GM23338 (cell line): ENCODE data around the gene SIM1. TPM values are rescaled to one million over a fixed set of nuclear protein-coding genes. Genes with fewer than 3 reads are reported as not detected.

Experiments used
- ATAC-seq: fragments of 200-7000 bp; cut with Tn5 transposase; 3 replicates; pipeline ENCODE4 v1.9.1; 2020
- DNase-seq: peaks from one replicate; pipeline ENCODE4 v3.0.0-alpha.2; 2015; ENCODE audit warnings: low spot score
- H2AFZ ChIP-seq: fragments of 200-600 bp; sonication (generic); 2 replicates; pipeline ENCODE4 v1.8.0; 2016; ENCODE audit warnings: antibody characterized with exemption, mild to moderate bottlenecking, moderate library complexity
- H3F3A ChIP-seq: fragments of 200-600 bp; sonication (generic); replicated peaks from 2 replicates; pipeline ENCODE4 v1.8.0; 2017; ENCODE audit warnings: antibody characterized with exemption, mixed run types, low read depth
- H3K27ac ChIP-seq: fragments of 200-600 bp; sonication (generic); 2 replicates; pipeline ENCODE4 v1.6.1; 2016; ENCODE audit warnings: low read depth
- H3K27me3 ChIP-seq: fragments of 200-600 bp; sonication (generic); 2 replicates; pipeline ENCODE4 v1.8.0; 2016; ENCODE audit warnings: mild to moderate bottlenecking, mixed run types, moderate library complexity; ENCODE audit not compliant: insufficient read depth
- H3K36me3 ChIP-seq: fragments of 200-600 bp; sonication (generic); 2 replicates; pipeline ENCODE4 v1.8.0; 2016; ENCODE audit warnings: mild to moderate bottlenecking; ENCODE audit not compliant: insufficient read depth
- H3K4me1 ChIP-seq: fragments of 200-600 bp; sonication (generic); 2 replicates; pipeline ENCODE4 v1.8.0; 2016; ENCODE audit warnings: mild to moderate bottlenecking, moderate library complexity; ENCODE audit not compliant: insufficient read depth
- H3K4me2 ChIP-seq: fragments of 200-600 bp; sonication (generic); 2 replicates; pipeline ENCODE4 v1.7.1; 2017; ENCODE audit warnings: mixed run types
- H3K4me3 ChIP-seq: fragments of 200-600 bp; sonication (generic); 2 replicates; pipeline ENCODE4 v1.6.1; 2016; ENCODE audit warnings: mixed run types
- H3K79me2 ChIP-seq: fragments of 200-600 bp; sonication (generic); replicated peaks from 2 replicates; pipeline ENCODE4 v1.8.0; 2017; ENCODE audit warnings: mild to moderate bottlenecking; ENCODE audit not compliant: insufficient read depth
- H3K9me2 ChIP-seq: fragments of 200-600 bp; sonication (generic); 2 replicates; pipeline ENCODE4 v1.8.0; 2017; ENCODE audit not compliant: insufficient read depth
- H4K20me1 ChIP-seq: fragments of 200-600 bp; sonication (generic); replicated peaks from 2 replicates; pipeline ENCODE4 v1.8.0; 2017; ENCODE audit warnings: mild to moderate bottlenecking; ENCODE audit not compliant: insufficient read depth
- H3K27ac Mint-ChIP-seq: 2 replicates; pipeline ENCODE4 v1.8.0; 2020; ENCODE audit warnings: inconsistent platforms, mild to moderate bottlenecking, moderate library complexity, mixed read lengths
- H3K27me3 Mint-ChIP-seq: 3 replicates; pipeline ENCODE4 v1.8.0; 2022; ENCODE audit warnings: low read depth, mild to moderate bottlenecking, moderate library complexity, mixed read lengths, inconsistent platforms; ENCODE audit not compliant: insufficient read depth, poor library complexity
- H3K36me3 Mint-ChIP-seq: 3 replicates; pipeline ENCODE4 v1.8.0; 2021; ENCODE audit warnings: low read depth, mild to moderate bottlenecking, inconsistent platforms, moderate library complexity, mixed read lengths
- H3K4me1 Mint-ChIP-seq: 3 replicates; pipeline ENCODE4 v1.8.0; 2020; ENCODE audit warnings: mild to moderate bottlenecking, inconsistent platforms, mixed read lengths
- H3K4me3 Mint-ChIP-seq: 3 replicates; pipeline ENCODE4 v1.8.0; 2021; ENCODE audit warnings: moderate library complexity, mild to moderate bottlenecking, inconsistent platforms, mixed read lengths
- H3K9me3 Mint-ChIP-seq: 3 replicates; pipeline ENCODE4 v1.8.0; 2020; ENCODE audit warnings: moderate library complexity, mild to moderate bottlenecking, inconsistent platforms, mixed read lengths
- CREB1 ChIP-seq: fragments of 250-450 bp; sonication (Bioruptor Pico); IDR thresholded peaks from 2 replicates; pipeline ENCODE4 v1.5.0; 2020; ENCODE audit warnings: low read depth, mild to moderate bottlenecking, moderate library complexity
- EZH2phosphoT487 ChIP-seq: fragments of 200-600 bp; sonication (generic); IDR thresholded peaks from one replicate; pipeline ENCODE4 v1.8.1; 2018; ENCODE audit warnings: antibody characterized with exemption; ENCODE audit not compliant: unreplicated experiment
- JUNB ChIP-seq: IDR thresholded peaks from one replicate; pipeline ENCODE4 v1.6.1; 2016; ENCODE audit warnings: antibody characterized with exemption; ENCODE audit not compliant: unreplicated experiment
- POLR2AphosphoS5 ChIP-seq: IDR thresholded peaks from 2 replicates; pipeline ENCODE4 v1.6.1; 2016; ENCODE audit warnings: antibody characterized with exemption, low read depth
- REST ChIP-seq: IDR thresholded peaks from one replicate; pipeline ENCODE4 v1.6.1; 2018; ENCODE audit warnings: antibody characterized with exemption; ENCODE audit not compliant: unreplicated experiment
- ZNF114 ChIP-seq: fragments of 250-450 bp; sonication (Bioruptor Pico); IDR thresholded peaks from 2 replicates; pipeline ENCODE4 v1.5.0; 2020; ENCODE audit warnings: mild to moderate bottlenecking, moderate library complexity
- ZNF331 ChIP-seq: fragments of 250-450 bp; sonication (Bioruptor Pico); IDR thresholded peaks from 2 replicates; pipeline ENCODE4 v1.5.0; 2020; ENCODE audit warnings: low read depth, mild to moderate bottlenecking, moderate library complexity
- polyA plus RNA-seq: library from polyadenylated mRNA; unstranded; fragments of >200 nt; fragmentation: Nextera tagmentation; extraction: Ambion mirVana; gene quantifications from 2 replicates; pipeline ENCODE4 v1.2.1, GENCODE V29; 2016
- total RNA-seq: library from RNA; depleted of rRNA; stranded (reverse); fragments of >200 nt; shearing (Covaris generic); gene quantifications from 2 replicates; pipeline ENCODE4 v1.2.3, GENCODE V29; 2014

Gene SIM1
- total and polyA plus RNA-seq, 2 experiments from 2014 or later, result 0.42 to 0.49 TPM

- TF ChIP-seq REST (no peak), CREB1 (no peak), POLR2AphosphoS5 (no peak), EZH2phosphoT487 (no peak), JUNB (no peak)
Measured at GRCh38 chr6:100392423-100392822, 72.3 kb downstream of the SIM1 start (continued).

GRCh38 chr6:100388868-100389519, 75.7 kb downstream of the SIM1 start:
- Mint-ChIP-seq H3K27ac (no peak overlapping the region), H3K9me3 (no peaks in the 10 kb centered on the region), H3K4me3 (no peak overlapping the region), H3K4me1 (no peaks in the 10 kb centered on the region), H3K27me3 (no peaks in the 10 kb centered on the region), H3K36me3 (no peaks in the 10 kb centered on the region)
- no peak for TF ChIP-seq ZNF331
- TF ChIP-seq POLR2AphosphoS5, result no peak
- TF ChIP-seq REST, result no peak
- TF ChIP-seq EZH2phosphoT487, result no peak
- no peak for TF ChIP-seq ZNF114
- Histone ChIP-seq H3K9me2 (no peaks in the 10 kb centered on the region), H2AFZ (no peak overlapping the region), H3F3A (no peaks in the 10 kb centered on the region), H3K4me2 (no peak overlapping the region), H3K79me2 (no peaks in the 10 kb centered on the region), H3K27ac (no peak overlapping the region), H4K20me1 (no peaks in the 10 kb centered on the region), H3K4me1 (no peaks in the 10 kb centered on the region), H3K4me3 (no peak overlapping the region), H3K36me3 (no peaks in the 10 kb centered on the region), H3K27me3 (no peaks in the 10 kb centered on the region)
- ATAC-seq (no peak), DNase-seq (no peak)
